Progenitor cell of endocrine pancreas (in vitro differentiated cells): Measurements from ENCODE around the gene SCYGR2. TPM values are rescaled to one million over a fixed set of nuclear protein-coding genes. Genes with fewer than 3 reads are reported as not detected.
A peak's percentile ranks its signal among the peaks of the same experiment; 100 is the strongest.

ENCODE experiments used
- DNase-seq: peaks from one replicate; pipeline ENCODE4 v3.0.0; 2021; ENCODE audit warnings: low spot score; ENCODE audit not compliant: unreplicated experiment
- H3K27ac Mint-ChIP-seq: 2 replicates; pipeline ENCODE4 v1.8.0; 2021; ENCODE audit warnings: mild to moderate bottlenecking, moderate library complexity, mixed read lengths
- H3K27me3 Mint-ChIP-seq: 2 replicates; pipeline ENCODE4 v1.8.0; 2021; ENCODE audit warnings: mixed read lengths
- H3K36me3 Mint-ChIP-seq: 2 replicates; pipeline ENCODE4 v1.8.0; 2022; ENCODE audit warnings: mixed read lengths; ENCODE audit not compliant: insufficient read depth
- H3K4me1 Mint-ChIP-seq: 2 replicates; pipeline ENCODE4 v1.8.0; 2021; ENCODE audit warnings: low read depth, mixed read lengths
- H3K4me3 Mint-ChIP-seq: 2 replicates; pipeline ENCODE4 v1.8.0; 2021; ENCODE audit warnings: low read depth, mild to moderate bottlenecking, moderate library complexity, mixed read lengths
- H3K9me3 Mint-ChIP-seq: 2 replicates; pipeline ENCODE4 v1.8.0; 2021; ENCODE audit warnings: low read depth, mixed read lengths
- total RNA-seq: library from RNA; stranded (reverse); gene quantifications from 2 replicates; pipeline ENCODE4 v1.2.1, GENCODE V29; 2021
- TF ChIP-seq, protein P1 (sequence below): fragments of 200-600 bp; sonication (generic); IDR thresholded peaks from one replicate; pipeline ENCODE4 v1.5.0; 2021; ENCODE audit warnings: antibody characterized with exemption, mild to moderate bottlenecking; ENCODE audit not compliant: unreplicated experiment

The SCYGR2 gene
- total RNA-seq, 1 donor from 2014 or later = not detected

DNA sequence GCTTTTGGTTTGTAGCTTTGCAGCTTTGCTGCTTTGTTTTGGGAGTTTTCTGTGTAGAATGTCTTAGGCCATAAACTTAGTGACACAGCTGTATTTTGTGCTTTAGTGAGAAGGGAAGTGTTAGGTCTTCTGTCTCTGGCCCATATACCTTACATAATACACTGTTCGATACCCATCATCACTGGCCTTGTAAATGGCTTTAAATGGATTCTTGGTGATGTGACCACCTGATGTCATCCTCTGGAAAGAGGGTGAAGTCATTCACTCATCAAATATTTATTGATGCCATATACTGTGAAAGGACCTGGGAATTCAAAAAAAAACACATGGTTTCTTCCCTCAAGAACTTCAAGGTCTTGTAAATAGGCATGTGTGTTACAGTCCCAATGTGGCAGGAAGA is 18.9 kb upstream of the SCYGR2 start:
- Mint-ChIP-seq H3K27ac (no peak overlapping the region), H3K4me3 (no peak overlapping the region), H3K4me1 (peaks cover 1% of the 10 kb centered on the region), H3K36me3 (peaks cover 2% of the 10 kb centered on the region), H3K9me3 (peaks cover 13% of the 10 kb centered on the region), H3K27me3 (no peaks in the 10 kb centered on the region)
- DNase-seq = no peak
- TF ChIP-seq, protein P1, sequence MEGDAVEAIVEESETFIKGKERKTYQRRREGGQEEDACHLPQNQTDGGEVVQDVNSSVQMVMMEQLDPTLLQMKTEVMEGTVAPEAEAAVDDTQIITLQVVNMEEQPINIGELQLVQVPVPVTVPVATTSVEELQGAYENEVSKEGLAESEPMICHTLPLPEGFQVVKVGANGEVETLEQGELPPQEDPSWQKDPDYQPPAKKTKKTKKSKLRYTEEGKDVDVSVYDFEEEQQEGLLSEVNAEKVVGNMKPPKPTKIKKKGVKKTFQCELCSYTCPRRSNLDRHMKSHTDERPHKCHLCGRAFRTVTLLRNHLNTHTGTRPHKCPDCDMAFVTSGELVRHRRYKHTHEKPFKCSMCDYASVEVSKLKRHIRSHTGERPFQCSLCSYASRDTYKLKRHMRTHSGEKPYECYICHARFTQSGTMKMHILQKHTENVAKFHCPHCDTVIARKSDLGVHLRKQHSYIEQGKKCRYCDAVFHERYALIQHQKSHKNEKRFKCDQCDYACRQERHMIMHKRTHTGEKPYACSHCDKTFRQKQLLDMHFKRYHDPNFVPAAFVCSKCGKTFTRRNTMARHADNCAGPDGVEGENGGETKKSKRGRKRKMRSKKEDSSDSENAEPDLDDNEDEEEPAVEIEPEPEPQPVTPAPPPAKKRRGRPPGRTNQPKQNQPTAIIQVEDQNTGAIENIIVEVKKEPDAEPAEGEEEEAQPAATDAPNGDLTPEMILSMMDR = no peak

DNA sequence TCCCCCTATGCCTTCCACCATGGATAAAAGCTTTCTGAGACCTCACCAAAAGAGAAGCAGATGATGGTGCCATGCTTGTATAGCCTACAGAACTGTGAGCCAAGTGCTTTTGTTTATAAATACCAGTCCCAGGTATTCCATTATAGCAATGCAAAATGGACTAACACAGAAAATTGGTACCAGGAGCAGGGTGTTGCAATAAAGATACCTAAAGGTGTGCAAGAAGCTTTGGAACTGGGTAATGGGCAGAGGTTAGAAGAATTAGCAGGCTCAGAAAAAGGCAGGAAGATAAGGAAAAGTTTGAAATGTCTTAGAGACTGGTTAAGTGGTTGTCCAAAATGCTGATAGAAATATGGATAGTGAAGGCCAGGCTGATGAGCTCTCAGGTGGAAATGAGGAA is 16.3 kb upstream of the SCYGR2 start:
- Mint-ChIP-seq H3K27me3 (no peaks in the 10 kb centered on the region), H3K36me3 (peaks cover 2% of the 10 kb centered on the region), H3K27ac (no peak overlapping the region), H3K9me3 (peaks cover 13% of the 10 kb centered on the region), H3K4me1 (no peaks in the 10 kb centered on the region), H3K4me3 (no peak overlapping the region)
- no peak for DNase-seq
- TF ChIP-seq, protein P1 = no peak

DNA sequence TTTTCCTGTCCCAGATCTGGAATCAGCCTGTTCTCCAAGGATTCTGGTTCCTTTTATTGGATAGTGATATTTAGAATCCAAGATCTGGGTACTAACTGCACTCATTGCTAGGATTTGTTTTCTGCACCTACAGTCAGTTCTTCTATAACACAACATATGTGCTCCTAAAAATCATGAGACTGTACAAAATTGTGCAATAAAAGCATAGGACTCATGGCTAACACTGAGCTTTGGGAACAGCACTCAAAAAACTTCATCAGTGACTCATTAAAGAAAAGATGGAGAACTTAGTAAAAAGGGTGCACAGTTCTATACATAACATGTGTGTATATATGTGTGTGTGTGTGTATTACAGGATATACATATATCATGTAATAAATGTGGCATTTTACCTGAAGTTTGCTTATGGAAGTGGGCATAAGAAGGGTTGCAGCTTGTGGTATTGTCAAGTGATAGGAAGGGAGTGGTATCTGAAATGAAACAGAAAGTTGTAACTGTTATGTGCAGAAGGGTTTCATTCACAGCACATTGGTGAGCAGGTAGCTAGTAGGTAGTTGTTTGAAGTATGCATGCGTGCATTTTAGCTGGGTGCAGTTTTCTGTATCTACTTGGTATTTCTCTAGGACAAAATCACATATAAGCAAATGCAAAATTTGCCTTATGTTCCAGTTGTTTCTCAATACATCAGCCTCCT is 5.9 kb upstream of the SCYGR2 start:
- Mint-ChIP-seq H3K4me3 (no peak overlapping the region), H3K36me3 (no peaks in the 10 kb centered on the region), H3K4me1 (peaks cover under 1% of the 10 kb centered on the region), H3K9me3 (peaks cover 6% of the 10 kb centered on the region), H3K27me3 (peaks cover 5% of the 10 kb centered on the region), H3K27ac (no peak overlapping the region)
- DNase-seq = no peak
- TF ChIP-seq, protein P1 = no peak

DNA sequence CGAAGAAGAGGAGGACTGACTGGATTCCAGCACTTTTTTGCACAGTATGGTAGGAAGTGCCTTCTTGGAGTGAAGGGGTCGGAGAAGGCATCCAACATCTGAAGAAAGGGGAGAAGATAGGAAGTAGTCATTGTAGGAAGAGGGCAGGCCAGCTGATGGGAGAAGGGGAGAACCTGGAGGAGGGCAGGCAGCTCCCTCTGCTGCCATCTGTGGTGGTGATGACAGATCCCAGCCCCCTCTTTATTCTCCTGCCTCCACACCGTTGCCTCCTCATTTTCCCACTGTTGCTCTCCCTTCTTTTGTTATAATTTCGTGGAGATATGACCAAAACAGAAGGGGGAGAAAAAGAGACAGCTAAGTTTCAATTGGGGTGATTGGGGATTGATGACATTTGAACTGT is 2.9 kb upstream of the SCYGR2 start:
- H3K9me3 Mint-ChIP-seq = no peaks in the 10 kb centered on the region
- TF ChIP-seq, protein P1 = no peak
- H3K4me1 Mint-ChIP-seq = peaks cover 7% of the 10 kb centered on the region
- H3K36me3 Mint-ChIP-seq = no peaks in the 10 kb centered on the region
- H3K27me3 Mint-ChIP-seq = peaks cover 5% of the 10 kb centered on the region
- no peak for DNase-seq
- H3K4me3 Mint-ChIP-seq = no peak overlapping the region
- no peak overlapping the region for H3K27ac Mint-ChIP-seq

DNA sequence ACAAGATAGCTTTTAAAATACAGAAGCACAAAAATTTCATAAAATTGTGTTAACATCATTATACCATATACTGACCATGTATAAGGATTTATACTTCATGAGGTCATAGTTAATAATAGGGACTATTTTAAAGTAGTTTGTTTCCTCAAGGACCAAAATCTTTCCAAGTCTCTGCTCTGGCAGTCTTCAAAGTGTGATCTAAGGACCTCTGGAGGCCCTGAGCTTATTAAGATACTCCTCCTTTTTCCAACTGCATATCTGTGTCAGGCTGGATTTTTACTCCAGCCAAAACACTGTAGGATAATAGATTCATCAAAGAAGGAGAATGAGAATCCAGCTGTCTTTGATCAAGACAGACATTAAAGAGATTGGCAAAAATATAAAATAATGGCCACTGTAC is 1.7 kb upstream of the SCYGR2 start:
- H3K27me3 Mint-ChIP-seq = peaks cover 5% of the 10 kb centered on the region
- TF ChIP-seq, protein P1 = no peak
- H3K4me3 Mint-ChIP-seq = no peak overlapping the region
- peaks cover 2% of the 10 kb centered on the region for H3K9me3 Mint-ChIP-seq
- peak overlapping the region; percentile 30 for H3K27ac Mint-ChIP-seq
- no peaks in the 10 kb centered on the region for H3K36me3 Mint-ChIP-seq
- H3K4me1 Mint-ChIP-seq = peaks cover 7% of the 10 kb centered on the region
- DNase-seq = no peak
